CD8-positive, alpha-beta memory T cell (primary cell): ENCODE results near the gene CFAP20DC. TPM values are rescaled to one million over a fixed set of nuclear protein-coding genes. Genes with fewer than 3 reads are reported as not detected.

Source experiments
- CTCF ChIA-PET: fragments of 350-600 bp; sonication (Branson Sonifier 250); formaldehyde crosslinking; loops from one replicate; lab custom pipeline; 2021; ENCODE audit warnings: antibody characterized with exemption; lab: Charles Lee
- POLR2A ChIA-PET: fragments of 350-600 bp; sonication (Branson Sonifier 250); formaldehyde crosslinking; loops from one replicate; lab custom pipeline; 2021; ENCODE audit warnings: antibody characterized with exemption; lab: Charles Lee
- DNase-seq, 5 donors: peaks; one replicate each; pipeline versions ENCODE4 v3.0.0 to v3.0.0-alpha.2; 2020 to 2022; ENCODE audit warnings: mixed read lengths in 1 of 5
- H3K27ac ChIP-seq: one replicate; pipeline ENCODE4 v1.7.0; 2013; ENCODE audit warnings: low read depth, mild to moderate bottlenecking, low read length, moderate library complexity
- H3K27me3 ChIP-seq: 2 replicates; pipeline ENCODE4 v1.7.0; 2013; ENCODE audit warnings: low read length, mild to moderate bottlenecking; ENCODE audit not compliant: insufficient read depth, poor library complexity, severe bottlenecking
- H3K36me3 ChIP-seq: 2 replicates; pipeline ENCODE4 v1.7.0; 2013; ENCODE audit warnings: mild to moderate bottlenecking, low read length, moderate library complexity; ENCODE audit not compliant: insufficient read depth
- H3K4me1 ChIP-seq: 2 replicates; pipeline ENCODE4 v1.7.0; 2013; ENCODE audit warnings: mild to moderate bottlenecking, low read length, moderate library complexity; ENCODE audit not compliant: insufficient read depth
- H3K4me3 ChIP-seq: 2 replicates; pipeline ENCODE4 v1.7.0; 2013; ENCODE audit warnings: mild to moderate bottlenecking, low read length
- H3K9me3 ChIP-seq: 2 replicates; pipeline ENCODE4 v1.7.0; 2013; ENCODE audit warnings: mild to moderate bottlenecking, low read length
- H3K27ac Mint-ChIP-seq, 8 donors: one replicate each; pipeline ENCODE4 v1.8.0; 2020 to 2021; ENCODE audit warnings: mixed read lengths in 8 of 8, mild to moderate bottlenecking in 6 of 8, inconsistent platforms in 3 of 8, moderate library complexity in 3 of 8
- H3K27me3 Mint-ChIP-seq, 2 donors: one replicate each; pipeline ENCODE4 v1.8.0; 2020 to 2021; ENCODE audit warnings: mixed read lengths in 2 of 2, mild to moderate bottlenecking in 1 of 2, moderate library complexity in 1 of 2
- H3K36me3 Mint-ChIP-seq, 3 donors: one replicate each; pipeline ENCODE4 v1.8.0; 2020 to 2021; ENCODE audit warnings: mixed read lengths in 3 of 3, inconsistent platforms in 1 of 3, mild to moderate bottlenecking in 1 of 3
- H3K4me1 Mint-ChIP-seq, 3 donors: one replicate each; pipeline ENCODE4 v1.8.0; 2020 to 2021; ENCODE audit warnings: mixed read lengths in 3 of 3, inconsistent platforms in 1 of 3, mild to moderate bottlenecking in 1 of 3
- H3K4me3 Mint-ChIP-seq, 7 donors: one replicate each; pipeline ENCODE4 v1.8.0; 2020 to 2021; ENCODE audit warnings: mixed read lengths in 7 of 7, mild to moderate bottlenecking in 6 of 7, moderate library complexity in 4 of 7, inconsistent platforms in 2 of 7
- H3K9me3 Mint-ChIP-seq, 5 donors: one replicate each; pipeline ENCODE4 v1.8.0; 2020 to 2022; ENCODE audit warnings: mixed read lengths in 5 of 5, mild to moderate bottlenecking in 3 of 5, moderate library complexity in 2 of 5, inconsistent platforms in 1 of 5
- polyA plus RNA-seq: library from polyadenylated mRNA; unstranded; fragments of 300-500 nt; fragmentation: Illumina TruSeq; gene quantifications from one replicate; pipeline ENCODE4 v1.2.3, GENCODE V29; 2021
- total RNA-seq, 2 experiments: library from RNA; stranded (reverse); gene quantifications; one replicate each; pipeline ENCODE4 v1.2.3, GENCODE V29; 2021

The CFAP20DC gene
- total and polyA plus RNA-seq, 3 experiments from 2014 or later = 1.00 to 1.8 TPM; not detected in 1

DNA sequence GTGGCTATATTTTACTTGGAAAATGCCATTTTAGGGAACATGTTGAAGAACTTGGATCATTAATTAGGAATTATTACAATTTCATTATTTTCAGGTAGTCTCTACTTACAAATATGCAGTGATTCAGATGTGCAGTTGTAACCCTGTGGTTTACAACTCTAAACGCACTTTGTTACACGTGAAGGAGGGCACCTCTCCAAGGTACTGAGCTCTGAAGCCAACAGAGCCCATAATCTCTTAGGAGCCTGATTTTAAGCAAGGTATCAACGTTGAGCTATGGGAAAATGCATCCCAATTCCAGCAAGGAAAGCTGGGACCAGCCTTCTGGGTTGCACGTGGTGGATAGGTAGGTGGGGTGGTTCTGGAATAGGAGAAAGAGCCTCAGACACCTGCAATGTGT, 301.8 kb downstream of the CFAP20DC start:
- no peak for DNase-seq
- Histone ChIP-seq H3K4me3 (no peak overlapping the region), H3K4me1 (no peaks in the 10 kb centered on the region), H3K27me3 (no peaks in the 10 kb centered on the region), H3K27ac (no peak overlapping the region), H3K9me3 (no peaks in the 10 kb centered on the region), H3K36me3 (no peaks in the 10 kb centered on the region)
- H3K36me3 Mint-ChIP-seq = no peaks in the 10 kb centered on the region
- ChIA-PET POLR2A (no interaction called here), CTCF (no interaction called here)
- no peaks in the 10 kb centered on the region for H3K4me1 Mint-ChIP-seq
- H3K4me3 Mint-ChIP-seq = no peak overlapping the region
- H3K27me3 Mint-ChIP-seq = peaks cover 1 to 8% of the 10 kb centered on the region in 2 donors
- no peaks in the 10 kb centered on the region for H3K9me3 Mint-ChIP-seq
- H3K27ac Mint-ChIP-seq = no peak overlapping the region

DNA sequence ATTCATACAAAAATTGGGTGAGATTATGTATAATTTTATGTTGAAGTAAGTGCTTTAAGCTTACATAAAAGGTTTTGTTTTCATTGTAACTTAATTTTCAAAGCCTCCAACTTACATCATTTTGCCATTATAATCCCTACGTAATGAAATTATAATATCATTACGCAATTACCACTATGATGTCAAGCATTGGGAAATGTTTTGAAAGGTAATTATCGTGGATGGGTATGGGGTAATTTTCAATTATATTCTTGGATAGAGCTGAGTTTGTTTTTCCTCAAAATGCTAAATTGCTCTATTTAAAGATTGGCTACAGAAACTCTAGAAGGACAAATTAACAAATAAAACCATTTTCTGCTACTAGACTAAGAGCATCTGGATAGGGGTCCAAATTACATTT, 303.1 kb downstream of the CFAP20DC start:
- Mint-ChIP-seq H3K36me3 (peaks cover 0 to 4% (median 0%) of the 10 kb centered on the region in 3 donors), H3K4me3 (no peak overlapping the region), H3K4me1 (no peaks in the 10 kb centered on the region), H3K27me3 (peaks cover 1 to 16% of the 10 kb centered on the region in 2 donors), H3K9me3 (peaks cover 0 to 3% (median 0%) of the 10 kb centered on the region in 5 donors), H3K27ac (no peak overlapping the region)
- Histone ChIP-seq H3K27me3 (no peaks in the 10 kb centered on the region), H3K9me3 (no peaks in the 10 kb centered on the region), H3K36me3 (no peaks in the 10 kb centered on the region), H3K4me3 (no peak overlapping the region), H3K27ac (no peak overlapping the region), H3K4me1 (no peaks in the 10 kb centered on the region)
- POLR2A ChIA-PET = no interaction called here
- CTCF ChIA-PET = no interaction called here
- no peak for DNase-seq

DNA sequence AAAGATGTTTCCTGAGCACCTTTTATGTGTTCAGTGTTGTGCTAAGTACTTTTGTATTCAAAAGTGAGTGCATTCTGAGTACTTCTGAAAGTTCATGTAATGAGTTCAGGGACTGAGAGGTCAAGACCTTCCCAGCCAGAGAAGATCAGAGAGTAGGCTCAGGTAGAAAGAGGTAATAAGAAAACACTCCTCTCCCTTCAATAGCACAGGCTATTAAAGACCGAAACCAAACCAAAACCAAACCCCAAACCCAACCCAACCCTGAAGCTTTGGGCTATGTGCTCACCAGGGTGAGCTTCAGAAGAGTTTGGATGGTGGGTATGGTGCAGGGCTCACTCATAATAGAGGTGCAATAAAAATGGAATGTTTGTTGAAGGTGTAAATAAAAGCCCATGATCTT, 306.5 kb downstream of the CFAP20DC start:
- peaks cover 0 to 4% (median 0%) of the 10 kb centered on the region in 3 donors for H3K36me3 Mint-ChIP-seq
- H3K4me1 ChIP-seq = no peaks in the 10 kb centered on the region
- ChIA-PET CTCF (no interaction called here), POLR2A (no interaction called here)
- H3K27me3 ChIP-seq = no peaks in the 10 kb centered on the region
- H3K9me3 Mint-ChIP-seq = peaks cover 0 to 3% (median 0%) of the 10 kb centered on the region in 5 donors
- no peaks in the 10 kb centered on the region for H3K36me3 ChIP-seq
- H3K9me3 ChIP-seq = no peaks in the 10 kb centered on the region
- DNase-seq = no peak
- no peak overlapping the region for H3K4me3 Mint-ChIP-seq
- H3K4me3 ChIP-seq = no peak overlapping the region
- no peaks in the 10 kb centered on the region for H3K4me1 Mint-ChIP-seq
- no peak overlapping the region for H3K27ac Mint-ChIP-seq
- H3K27me3 Mint-ChIP-seq = peaks cover 4 to 13% of the 10 kb centered on the region in 2 donors
- H3K27ac ChIP-seq = no peak overlapping the region

DNA sequence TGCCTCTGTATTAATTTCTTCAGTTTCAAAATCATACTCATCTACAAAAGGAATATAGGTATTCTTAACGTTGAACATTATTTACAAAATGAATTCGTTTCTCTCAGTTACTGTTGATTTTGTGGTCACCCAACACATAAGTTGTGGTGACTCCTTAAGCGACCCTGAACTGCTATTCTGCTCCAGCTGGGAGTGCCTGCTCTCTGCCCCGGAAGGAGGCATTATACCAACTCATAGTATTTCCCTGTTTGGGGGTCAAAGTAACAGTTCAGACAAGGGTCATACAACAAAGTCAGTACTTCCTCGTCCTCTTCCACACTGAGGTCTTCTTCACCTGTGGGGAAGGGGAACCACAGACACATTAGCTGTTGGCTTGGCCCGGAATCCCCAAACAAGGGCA, 307.6 kb downstream of the CFAP20DC start:
- ChIA-PET CTCF (no interaction called here), POLR2A (no interaction called here)
- Histone ChIP-seq H3K27ac (no peak overlapping the region), H3K36me3 (no peaks in the 10 kb centered on the region), H3K4me1 (no peaks in the 10 kb centered on the region), H3K4me3 (no peak overlapping the region), H3K9me3 (no peaks in the 10 kb centered on the region), H3K27me3 (no peaks in the 10 kb centered on the region)
- H3K27ac Mint-ChIP-seq = no peak overlapping the region
- no peaks in the 10 kb centered on the region for H3K4me1 Mint-ChIP-seq
- DNase-seq = no peak
- H3K9me3 Mint-ChIP-seq = peaks cover 0 to 3% (median 0%) of the 10 kb centered on the region in 5 donors
- H3K36me3 Mint-ChIP-seq = peaks cover 0 to 4% (median 0%) of the 10 kb centered on the region in 3 donors
- H3K27me3 Mint-ChIP-seq = peaks cover 6 to 10% of the 10 kb centered on the region in 2 donors
- H3K4me3 Mint-ChIP-seq = no peak overlapping the region

DNA sequence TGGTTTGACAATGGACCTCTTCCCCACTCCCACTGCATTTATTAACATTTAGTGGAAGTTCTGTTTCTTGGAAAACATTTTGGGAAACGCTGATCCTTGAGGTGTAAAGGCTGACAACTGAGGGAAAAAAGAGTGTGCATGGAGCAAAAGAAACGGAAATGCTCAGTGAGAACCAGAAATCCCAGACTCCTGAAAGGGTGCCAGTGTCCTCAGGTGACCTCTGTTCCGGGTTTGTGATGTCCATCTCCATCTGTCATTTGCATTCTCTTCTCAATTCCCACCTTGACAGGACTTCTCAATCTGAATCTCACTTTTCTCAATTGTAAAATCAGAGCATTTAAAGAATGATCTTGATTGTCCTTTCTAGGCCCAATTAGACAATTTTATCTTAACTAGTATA, 312.2 kb downstream of the CFAP20DC start:
- H3K27me3 ChIP-seq = no peaks in the 10 kb centered on the region
- DNase-seq = no peak
- Mint-ChIP-seq H3K27me3 (peaks cover 4 to 10% of the 10 kb centered on the region in 2 donors), H3K4me3 (no peak overlapping the region), H3K27ac (no peak overlapping the region), H3K36me3 (peaks cover 0 to 4% (median 0%) of the 10 kb centered on the region in 3 donors), H3K4me1 (no peaks in the 10 kb centered on the region), H3K9me3 (peaks cover 0 to 3% (median 0%) of the 10 kb centered on the region in 5 donors)
- H3K4me1 ChIP-seq = no peaks in the 10 kb centered on the region
- H3K4me3 ChIP-seq = no peak overlapping the region
- ChIA-PET POLR2A (no interaction called here), CTCF (no interaction called here)
- H3K27ac ChIP-seq = no peak overlapping the region
- H3K9me3 ChIP-seq = no peaks in the 10 kb centered on the region
- H3K36me3 ChIP-seq = no peaks in the 10 kb centered on the region

DNA sequence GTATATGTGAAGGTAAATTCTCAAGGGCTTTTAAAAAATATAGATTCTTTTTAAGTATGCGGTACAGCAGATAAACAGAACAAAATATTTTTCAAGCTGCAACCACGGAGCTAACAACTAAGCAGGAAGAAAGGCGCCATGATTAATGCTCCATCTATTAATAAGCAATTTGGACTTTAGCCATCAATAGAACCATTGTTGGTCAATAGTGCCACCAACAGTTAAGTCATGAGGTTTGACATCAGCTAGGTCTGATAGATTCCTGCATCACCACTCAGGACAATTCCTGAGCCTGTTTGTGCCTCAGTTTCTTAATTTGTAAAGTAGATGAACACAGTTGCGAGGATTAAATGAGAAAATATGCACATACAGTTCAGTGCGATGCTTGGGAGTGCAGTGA, 318.2 kb downstream of the CFAP20DC start:
- no peaks in the 10 kb centered on the region for H3K27me3 ChIP-seq
- no peaks in the 10 kb centered on the region for H3K9me3 ChIP-seq
- peaks cover 0 to 2% (median 0%) of the 10 kb centered on the region in 5 donors for H3K9me3 Mint-ChIP-seq
- ChIA-PET POLR2A (no interaction called here), CTCF (no interaction called here)
- no peak overlapping the region for H3K4me3 ChIP-seq
- DNase-seq = no peak
- H3K27ac Mint-ChIP-seq = no peak overlapping the region
- no peaks in the 10 kb centered on the region for H3K4me1 ChIP-seq
- H3K27me3 Mint-ChIP-seq = no peaks in the 10 kb centered on the region
- H3K36me3 ChIP-seq = no peaks in the 10 kb centered on the region
- no peak overlapping the region for H3K4me3 Mint-ChIP-seq
- no peaks in the 10 kb centered on the region for H3K36me3 Mint-ChIP-seq
- no peak overlapping the region for H3K27ac ChIP-seq
- H3K4me1 Mint-ChIP-seq = no peaks in the 10 kb centered on the region

DNA sequence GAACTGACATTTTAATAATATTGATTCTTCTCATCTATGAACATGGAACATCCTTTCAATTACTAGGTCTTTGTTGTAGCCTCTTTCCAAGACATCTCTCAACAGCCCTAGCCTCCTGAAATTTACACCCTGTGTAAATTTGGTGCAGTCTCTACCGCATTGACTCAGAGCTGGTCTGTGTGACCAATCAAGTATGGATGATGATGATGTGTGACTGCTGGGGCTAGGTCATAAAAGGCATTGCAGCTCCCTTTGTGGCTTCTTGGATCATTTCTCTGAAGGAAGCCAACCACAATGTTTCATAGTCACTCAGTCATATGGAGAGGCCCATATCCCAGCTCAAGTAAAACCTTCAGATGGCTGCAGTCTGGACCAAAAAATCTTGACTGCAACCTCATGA, 321.1 kb downstream of the CFAP20DC start:
- H3K36me3 ChIP-seq = no peaks in the 10 kb centered on the region
- Mint-ChIP-seq H3K36me3 (no peaks in the 10 kb centered on the region), H3K4me1 (no peaks in the 10 kb centered on the region), H3K27me3 (peaks cover 0 to 2% of the 10 kb centered on the region in 2 donors), H3K9me3 (peaks cover 0 to 2% (median 0%) of the 10 kb centered on the region in 5 donors), H3K4me3 (peak overlapping the region in 1 of 7 donors; percentile 24), H3K27ac (no peak overlapping the region)
- ChIA-PET CTCF (no interaction called here), POLR2A (no interaction called here)
- DNase-seq = no peak
- no peak overlapping the region for H3K4me3 ChIP-seq
- no peak overlapping the region for H3K27ac ChIP-seq
- no peaks in the 10 kb centered on the region for H3K27me3 ChIP-seq
- H3K9me3 ChIP-seq = no peaks in the 10 kb centered on the region
- no peaks in the 10 kb centered on the region for H3K4me1 ChIP-seq

DNA sequence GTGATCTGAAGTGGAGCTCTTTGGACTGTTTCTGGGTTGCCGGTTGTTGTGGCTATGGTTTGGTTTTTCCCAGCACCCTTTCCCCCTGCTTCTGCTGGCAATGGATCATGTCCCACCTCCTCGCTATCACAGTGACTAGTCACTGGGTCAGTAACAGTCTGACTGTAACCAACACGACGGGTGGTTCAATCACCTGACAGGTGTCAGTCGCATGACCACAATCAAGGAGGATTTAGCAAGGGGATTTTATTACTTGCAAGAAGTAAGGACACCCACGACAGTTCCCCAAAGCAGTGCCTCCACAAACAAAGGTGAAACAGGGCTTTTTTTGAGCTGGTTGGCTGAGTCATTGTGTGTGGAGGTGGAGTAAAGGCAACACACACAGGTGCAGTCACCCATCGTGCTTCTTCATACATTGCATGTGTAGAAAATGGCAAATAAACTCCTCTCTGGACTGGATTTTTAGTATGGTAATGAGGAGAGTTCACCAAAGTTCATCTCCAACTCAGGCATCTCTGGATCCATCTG, 324.4 kb downstream of the CFAP20DC start:
- H3K27me3 Mint-ChIP-seq = peaks cover 0 to 2% of the 10 kb centered on the region in 2 donors
- H3K27me3 ChIP-seq = no peaks in the 10 kb centered on the region
- POLR2A ChIA-PET = no interaction called here
- no peak overlapping the region for H3K4me3 Mint-ChIP-seq
- no peaks in the 10 kb centered on the region for H3K4me1 ChIP-seq
- no peak overlapping the region for H3K27ac Mint-ChIP-seq
- no peak for DNase-seq
- CTCF ChIA-PET = no interaction called here
- H3K36me3 ChIP-seq = no peaks in the 10 kb centered on the region
- no peaks in the 10 kb centered on the region for H3K4me1 Mint-ChIP-seq
- no peaks in the 10 kb centered on the region for H3K9me3 ChIP-seq
- no peak overlapping the region for H3K4me3 ChIP-seq
- no peak overlapping the region for H3K27ac ChIP-seq
- peaks cover 0 to 2% (median 0%) of the 10 kb centered on the region in 5 donors for H3K9me3 Mint-ChIP-seq
- H3K36me3 Mint-ChIP-seq = no peaks in the 10 kb centered on the region
